SKM-1 treated with dmso at 0.1 percent for 144 hours (cell line): ENCODE measurements around the gene NSRP1.

Source experiments
- DNase-seq: peaks from one replicate; lab custom pipeline; 2025; ENCODE audit not compliant: unreplicated experiment; lab: John Stamatoyannopoulos, UW

The NSRP1 gene

DNA sequence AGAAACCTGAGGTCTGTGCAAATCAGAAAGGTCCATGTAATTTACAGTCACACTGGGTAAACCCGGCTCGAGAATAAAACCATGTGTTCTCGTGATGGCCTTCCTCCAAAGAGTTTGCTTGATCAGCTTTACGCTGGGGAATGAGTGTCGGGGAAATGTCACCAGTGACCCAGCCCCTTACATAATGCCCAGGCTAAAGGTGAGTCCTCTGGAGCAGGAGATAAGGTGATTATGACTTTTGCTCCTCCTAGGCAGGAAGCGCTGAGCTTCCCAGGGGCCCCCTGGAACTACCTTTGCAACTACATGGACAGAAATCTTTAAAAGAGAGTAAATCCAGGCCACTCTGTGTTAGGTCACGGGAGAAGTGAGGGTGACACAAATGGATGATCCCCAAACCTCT lies 103.2 kb downstream of the NSRP1 start:
- DNase-seq: no peak

DNA sequence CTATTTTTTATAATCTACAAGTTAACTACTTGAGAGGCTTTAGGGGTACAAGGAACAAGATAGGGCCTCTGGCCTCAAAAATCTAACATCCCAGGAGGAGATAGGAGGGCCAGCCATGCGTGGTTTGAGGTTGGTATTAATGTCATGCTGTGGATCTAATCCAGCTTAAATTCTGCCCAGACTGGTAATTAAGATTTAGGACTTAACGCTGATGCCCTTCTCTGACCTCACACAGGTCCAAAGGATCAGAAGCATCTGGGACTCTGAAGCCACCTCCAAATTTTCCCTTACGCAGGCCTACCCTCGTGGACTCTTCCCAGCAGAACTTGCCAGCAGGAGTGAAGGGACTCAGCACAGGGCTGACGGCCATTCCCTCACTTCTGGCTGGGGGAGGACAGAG lies 103.8 kb downstream of the NSRP1 start:
- DNase-seq: no peak

DNA sequence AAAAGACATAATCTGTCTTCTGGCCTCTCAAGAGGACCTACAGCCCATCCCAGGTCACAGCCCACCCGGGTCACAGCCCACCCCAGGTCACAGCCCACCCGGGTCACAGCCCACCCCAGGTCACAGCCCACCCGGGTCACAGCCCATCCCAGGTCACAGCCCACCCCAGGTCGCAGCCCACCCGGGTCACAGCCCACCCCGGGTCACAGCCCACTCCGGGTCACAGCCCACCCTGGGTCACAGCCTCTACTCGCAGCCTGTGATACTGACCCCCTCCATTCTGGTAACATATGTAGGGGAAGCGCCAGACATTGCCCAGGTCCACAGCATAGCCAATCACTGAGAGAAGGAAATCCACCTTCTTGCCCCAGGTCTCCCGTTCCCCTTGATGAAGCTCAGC lies 104.7 kb downstream of the NSRP1 start:
- DNase-seq: no peak

DNA sequence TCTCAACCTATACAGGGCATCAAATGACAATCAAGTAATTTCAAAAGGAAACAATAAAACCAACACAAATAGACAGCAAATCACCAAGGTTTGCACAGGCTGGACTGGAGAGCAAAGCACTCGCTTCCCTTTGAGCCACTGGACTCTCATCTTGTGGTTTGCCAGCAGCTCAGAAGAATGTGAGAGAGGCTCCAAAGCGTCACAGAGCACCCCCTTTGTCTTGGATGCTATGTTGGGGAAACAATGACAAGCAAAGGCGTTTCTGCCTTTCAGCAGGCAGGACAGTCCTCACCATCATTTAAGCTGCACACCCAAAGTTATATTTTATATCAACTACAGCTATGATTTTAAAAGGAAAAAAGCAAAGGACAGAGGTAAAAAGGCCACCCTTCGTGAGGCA lies 105.6 kb downstream of the NSRP1 start:
- no peak for DNase-seq

DNA sequence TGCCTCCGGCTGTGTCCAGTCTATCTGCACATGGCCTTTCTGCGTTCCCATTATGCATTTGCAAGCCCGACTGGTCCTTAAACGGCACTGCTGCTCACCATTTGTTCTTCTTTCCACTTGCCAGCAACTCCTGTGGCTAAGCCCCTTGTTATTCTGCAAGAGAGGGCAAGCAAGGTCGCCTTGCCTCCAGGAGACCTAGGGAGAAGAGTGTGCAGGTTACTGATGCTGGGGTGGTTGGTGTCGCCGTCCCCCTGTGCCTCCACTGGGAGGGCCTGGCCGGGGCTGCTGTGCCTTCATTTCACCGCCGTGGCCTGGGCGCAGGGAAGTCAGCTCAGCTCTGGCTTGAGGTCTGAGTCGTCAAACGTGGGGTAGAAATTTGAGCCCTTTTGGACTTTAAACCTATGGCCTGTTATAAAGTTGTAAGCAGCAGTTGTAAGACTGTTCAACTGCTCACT lies 106.1 kb downstream of the NSRP1 start:
- no peak for DNase-seq

DNA sequence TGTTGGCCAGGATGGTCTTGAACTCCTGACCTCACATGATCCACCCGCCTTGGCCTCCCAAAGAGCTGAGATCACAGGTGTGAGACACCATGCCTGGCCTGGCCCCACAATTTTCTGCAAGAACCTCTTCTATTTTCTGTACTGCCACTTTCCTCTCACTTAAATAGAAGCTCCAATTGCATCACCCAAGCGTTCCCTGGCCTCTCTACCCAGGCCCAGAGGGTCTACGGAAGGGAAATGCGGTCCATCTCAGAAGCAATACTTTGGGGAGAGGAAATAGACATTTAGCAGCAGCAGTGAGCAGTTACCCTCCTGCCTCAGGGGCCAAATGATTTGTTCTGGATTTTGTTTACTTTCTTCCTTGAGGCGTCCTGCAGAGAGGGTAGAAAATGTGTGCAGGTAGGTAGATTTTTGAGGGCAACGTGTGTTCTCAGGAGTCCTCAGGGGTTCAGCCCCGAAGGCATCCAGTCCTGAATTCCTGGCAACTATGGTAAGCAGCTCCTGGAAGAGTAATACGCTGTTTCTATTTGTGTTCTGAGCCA lies 107.9 kb downstream of the NSRP1 start:
- DNase-seq: peak; percentile 67

DNA sequence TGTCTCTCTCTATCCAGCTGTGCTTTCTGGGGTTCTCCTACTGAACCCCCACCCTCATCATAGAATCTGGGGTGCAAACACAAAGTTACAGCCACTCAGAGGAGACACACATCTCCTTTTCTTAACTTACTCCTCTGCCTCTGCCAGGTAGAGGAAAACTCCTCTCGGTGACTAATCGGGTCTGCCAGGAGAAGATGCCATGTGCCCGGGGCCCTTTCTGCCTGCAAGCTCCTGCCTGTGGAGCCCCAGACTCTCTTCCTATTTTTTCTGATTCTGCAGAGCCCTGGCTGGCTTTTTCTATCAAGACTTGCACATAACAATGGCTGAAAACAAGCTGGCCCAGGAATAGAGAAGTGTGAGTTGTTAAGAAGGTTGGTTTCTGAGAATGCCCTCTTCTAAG lies 108.5 kb downstream of the NSRP1 start:
- DNase-seq: peak; percentile 33

DNA sequence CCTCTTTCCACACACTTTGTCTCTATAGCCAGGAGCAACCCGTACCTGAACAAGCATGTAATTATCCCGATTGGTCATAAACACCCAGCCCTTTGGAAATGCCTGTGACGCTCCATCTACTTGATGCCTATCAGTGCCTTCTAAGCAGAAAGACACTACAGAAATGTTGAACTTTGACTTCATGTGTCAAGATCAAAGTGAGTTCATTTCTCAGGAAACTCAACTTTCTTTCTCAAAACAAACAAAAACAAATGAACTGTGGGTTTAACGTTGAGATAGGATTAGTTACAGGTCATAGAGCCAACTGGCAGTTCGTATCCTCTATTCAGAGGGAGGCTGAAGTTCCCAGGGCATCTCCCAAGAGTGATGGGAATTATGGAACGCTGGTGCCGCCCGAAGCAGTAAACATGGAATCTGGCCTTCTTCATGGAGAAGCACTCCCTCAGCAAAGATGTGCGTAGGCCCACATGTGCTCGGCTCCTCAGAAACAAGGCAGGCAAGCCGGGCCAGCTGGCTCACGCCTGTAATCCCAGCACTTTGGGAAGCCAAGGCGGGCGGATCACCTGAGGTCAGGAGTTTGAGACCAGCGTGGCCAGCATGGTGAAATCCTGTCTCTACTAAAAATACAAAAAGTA lies 109.4 kb downstream of the NSRP1 start:
- DNase-seq: no peak

DNA sequence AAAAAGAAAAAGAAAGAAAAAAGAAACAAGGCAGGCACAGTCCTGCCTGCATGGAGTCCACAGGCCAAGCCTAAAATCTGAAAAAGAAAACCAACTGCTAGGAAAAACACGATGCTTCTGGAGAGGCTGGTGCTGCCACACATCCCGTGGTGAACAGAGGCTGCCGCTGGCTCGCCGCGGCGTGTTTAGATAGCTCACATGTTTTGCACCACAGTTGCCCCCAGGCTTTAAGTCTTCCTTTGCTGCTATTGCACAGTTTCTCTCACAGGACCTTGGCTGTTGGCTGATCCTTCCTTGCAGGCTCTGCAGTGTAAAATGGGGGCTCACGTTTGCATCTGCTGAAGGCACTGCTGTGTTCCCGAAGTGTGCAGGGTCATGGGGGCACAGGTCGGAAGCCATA lies 110.3 kb downstream of the NSRP1 start:
- no peak for DNase-seq

DNA sequence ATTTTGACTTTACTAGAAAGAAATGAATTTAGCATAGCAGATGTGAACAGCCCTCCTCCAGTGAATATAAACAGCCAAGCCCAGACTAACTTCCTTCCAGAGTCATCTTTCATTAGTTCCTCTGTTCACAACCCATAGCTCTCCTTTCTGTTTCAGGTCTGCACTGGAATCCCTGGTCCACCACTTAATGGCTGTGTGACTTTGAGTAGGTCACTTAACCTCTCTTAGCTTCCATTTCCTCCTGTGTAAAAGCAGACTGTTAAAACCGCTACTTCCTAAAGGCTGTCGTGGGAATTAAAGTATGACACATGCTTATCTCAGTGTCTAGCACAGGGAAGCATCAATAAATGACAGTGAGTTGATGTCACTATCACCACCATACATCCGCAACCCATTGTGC lies 111.4 kb downstream of the NSRP1 start:
- DNase-seq: no peak

DNA sequence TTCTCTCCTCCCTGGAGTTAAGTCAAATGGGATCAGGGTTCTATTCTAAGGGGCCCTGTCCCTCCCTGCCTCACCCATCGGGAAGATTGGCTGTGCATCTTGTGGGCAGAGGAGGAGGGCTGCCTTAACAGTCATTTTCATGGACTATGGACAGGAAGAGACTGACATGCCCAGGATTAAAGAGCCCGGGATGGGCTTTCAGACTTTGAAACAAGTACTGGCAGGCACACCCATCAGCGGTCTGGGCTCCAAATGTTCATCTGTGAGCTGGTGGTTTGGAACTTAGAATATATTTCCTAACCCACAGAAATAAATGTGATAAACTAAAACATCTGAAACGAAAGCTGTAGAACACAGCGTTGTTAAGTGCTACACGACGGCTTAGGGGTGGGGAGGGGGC lies 112.4 kb downstream of the NSRP1 start:
- no peak for DNase-seq

DNA sequence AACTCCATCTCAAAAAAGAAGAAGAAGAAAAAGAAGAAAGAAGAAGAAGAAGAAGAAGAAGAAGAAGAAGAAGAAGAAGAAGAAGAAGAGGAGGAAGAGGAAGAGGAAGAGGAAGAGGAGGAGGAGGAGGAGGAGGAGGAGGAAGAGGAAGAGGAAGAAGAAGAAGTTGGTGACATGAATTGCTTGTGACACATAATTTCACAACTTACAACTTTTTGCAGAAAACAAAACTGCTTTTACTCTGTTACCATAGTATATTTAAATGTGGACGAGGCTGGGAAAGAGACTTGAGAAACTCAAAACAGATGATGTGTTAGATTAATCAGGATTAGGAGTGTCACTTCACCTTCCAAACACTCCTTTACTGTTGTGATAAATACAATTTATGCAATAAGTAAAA lies 113.4 kb downstream of the NSRP1 start:
- DNase-seq: peak; percentile 87

DNA sequence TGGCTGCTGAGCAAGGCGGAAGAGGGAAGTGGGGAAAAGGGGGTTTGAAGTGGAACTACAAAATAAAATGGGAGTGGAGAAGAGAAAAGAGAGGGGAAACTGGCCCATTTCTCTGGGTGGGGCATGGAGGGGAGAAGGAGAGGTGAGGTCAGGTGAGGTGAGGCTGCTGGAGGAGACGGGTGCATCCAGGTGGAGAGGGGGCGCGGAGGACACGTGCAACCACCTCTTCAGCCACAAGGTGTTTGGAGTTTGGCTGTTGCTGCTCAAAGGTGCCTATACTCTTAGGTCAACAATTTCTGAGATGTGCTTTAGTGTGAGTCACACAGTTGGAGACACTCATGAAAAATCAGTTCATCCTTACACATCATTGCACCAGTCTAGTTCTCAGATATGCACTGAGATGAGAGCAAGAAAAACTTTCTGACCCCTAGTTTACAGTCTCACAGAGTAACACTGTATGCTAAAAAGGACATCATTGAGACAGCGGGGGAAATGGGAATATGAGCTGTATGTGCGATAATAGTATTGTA lies 114.0 kb downstream of the NSRP1 start:
- DNase-seq: no peak

DNA sequence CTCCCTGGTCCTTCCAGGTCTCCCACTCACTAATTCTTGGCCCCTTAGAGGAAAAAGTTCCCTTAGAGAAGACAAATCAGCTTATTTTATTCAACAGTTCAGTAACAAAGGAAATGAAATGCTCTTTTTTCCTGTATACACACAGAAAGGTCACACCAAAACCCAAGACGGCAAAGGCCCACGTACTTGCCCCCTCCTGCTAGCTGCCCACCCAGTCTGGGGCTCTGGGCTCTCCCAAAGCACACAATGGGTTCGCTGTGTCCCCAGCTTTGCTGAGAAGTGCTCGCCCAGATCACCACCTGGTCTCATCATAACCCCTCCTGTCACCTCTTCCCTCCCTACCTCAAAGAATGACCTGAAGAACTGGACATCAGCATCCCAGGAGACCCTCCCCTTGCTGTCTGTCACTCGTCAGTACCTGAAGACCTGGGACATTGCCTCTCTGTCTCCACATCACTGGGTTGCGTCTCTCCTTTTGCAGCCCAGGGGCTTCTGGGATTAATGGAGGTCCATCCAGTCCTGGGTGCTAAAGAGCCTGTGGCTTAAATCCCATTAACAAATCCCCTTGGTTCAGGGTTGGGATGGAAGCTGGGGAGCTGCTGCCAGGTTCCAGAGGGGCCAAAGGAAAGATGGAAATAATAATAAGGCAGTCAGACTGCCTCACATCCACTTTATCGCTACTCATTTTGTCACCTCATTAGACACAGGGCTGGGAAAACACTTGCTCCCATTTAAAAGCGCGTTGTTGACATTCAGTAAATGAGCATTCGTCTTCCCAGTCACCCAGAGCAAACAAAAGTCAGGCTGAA lies 115.6 kb downstream of the NSRP1 start:
- no peak for DNase-seq

DNA sequence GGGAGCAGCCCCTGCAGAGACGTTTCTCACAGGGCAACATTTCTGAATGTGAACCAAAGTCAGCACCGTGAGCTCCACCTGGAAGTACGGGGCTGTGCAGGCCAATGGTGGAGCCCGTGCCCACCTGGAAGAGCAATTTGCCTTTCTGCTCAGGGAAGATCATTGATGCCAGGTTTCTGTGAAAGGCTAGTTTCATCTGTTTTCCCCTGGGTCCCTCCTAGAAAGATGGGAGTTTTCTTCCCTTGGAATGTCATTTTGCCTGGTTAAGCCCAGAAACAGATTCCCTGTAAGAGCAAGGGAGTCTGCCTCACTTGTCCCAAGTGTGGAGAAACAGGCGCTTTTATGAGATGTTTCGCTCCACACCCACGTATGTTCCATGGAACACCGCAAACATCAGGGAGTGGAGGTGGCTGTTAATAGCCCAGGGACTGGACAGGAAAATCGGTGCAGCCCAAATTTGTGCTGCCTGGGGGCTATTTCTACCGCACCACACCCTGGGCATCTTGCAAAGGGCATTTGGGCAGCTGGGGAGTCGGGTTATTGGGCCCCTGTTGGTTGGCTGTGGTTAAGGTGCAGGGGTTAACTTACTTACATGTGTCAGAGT lies 116.3 kb downstream of the NSRP1 start:
- DNase-seq: no peak

DNA sequence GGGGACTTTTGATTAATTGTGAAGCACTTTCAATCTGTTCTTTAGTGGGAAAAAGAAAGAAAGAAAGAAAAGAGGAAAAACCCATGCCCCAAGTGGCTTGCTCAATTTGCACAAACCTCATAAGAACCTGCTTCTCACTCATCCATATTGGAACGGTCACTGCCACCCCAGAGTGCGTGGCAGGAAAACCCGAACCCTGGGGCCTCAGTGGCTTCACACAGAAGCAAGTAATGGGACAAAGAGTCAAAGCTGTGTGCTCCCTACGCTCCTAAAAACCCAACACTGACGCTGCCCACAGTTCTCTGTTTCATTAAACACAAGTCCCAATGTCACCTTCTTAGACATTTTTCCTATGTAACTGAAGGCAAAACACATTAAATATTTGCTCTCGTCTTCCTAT lies 117.7 kb downstream of the NSRP1 start:
- no peak for DNase-seq

DNA sequence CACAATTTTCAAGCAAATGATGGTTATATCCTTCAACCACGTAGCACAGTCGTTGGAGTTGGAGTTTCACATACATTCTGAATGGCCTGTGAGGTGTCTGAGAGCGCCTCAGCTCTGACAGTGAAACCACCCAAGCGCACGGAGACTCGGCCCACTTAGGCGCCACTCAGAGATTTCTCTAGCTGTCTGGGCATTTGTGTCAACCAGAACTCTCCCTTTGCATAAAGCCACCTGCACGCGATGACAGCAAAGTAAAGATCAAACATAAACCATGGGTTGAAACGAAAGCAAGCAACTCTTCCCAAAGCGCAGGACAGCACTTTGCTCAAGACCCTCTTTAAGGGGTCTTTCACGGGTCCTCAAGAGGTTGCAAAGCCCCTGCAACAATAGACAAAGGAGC lies 118.3 kb downstream of the NSRP1 start:
- no peak for DNase-seq

DNA sequence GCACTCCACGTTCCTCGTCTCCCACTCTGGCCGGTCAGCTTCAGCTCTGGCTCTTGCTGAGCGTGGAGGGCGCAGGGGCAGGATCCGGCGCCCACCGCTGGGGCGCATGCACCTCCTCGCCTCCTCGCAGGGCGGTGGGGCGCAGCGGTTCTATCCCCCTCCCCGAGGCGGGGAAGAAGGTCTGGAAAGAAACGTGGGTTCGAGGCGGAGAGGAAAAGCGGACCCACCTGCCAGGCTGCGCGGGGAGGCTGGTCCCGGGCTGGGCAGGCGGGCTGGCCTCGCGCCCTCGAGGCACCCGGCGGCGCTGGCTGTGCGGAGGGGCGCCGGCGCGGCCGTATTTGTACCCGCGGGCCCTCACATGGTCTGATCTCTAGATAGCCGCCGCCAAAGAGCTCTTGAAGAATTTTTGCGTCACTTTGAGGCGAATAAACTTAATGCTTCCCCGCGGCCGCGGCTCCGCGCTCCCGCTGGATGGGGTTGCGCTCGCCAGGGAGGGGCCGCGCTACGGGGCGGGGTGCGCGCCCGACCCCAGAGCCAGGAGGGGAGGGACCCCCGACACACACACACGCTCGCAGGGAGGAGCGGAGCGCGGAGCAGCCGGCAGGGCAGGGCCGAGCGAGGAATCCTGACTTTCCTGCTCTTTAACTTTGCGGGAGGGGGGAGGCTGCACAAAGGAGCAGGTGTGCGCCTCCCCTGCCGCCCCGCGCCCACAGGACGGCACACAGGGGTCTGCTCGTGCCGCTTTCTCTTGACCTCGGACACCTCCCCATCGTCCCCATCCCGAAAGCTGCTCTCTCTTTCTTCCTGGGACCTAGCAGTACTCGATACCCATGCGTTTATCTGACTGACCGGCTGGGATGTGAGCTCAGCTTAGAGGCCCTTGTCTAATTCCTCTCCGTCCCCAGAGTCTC lies 119.0 kb downstream of the NSRP1 start, which contains the start of gene SLC6A4:
TSS of gene SLC6A4 (minus strand) at position 312 of the 911 bp plus-strand sequence. CDS start 13,739 bp downstream, outside the sequence.
- no peak for DNase-seq
